Progenitor cell of endocrine pancreas (in vitro differentiated cells): Measurements from ENCODE around the gene MLST8. TPM values are rescaled to one million over a fixed set of nuclear protein-coding genes. Genes with fewer than 3 reads are reported as not detected.
"Not testable (repeated sequence)": the region's sequence is repeated elsewhere in the genome, so short reads cannot be mapped to it uniquely, and the experiment has no call there.

ENCODE experiments used
- DNase-seq: peaks from one replicate; pipeline ENCODE4 v3.0.0; 2021; ENCODE audit warnings: low spot score; ENCODE audit not compliant: unreplicated experiment
- H3K27ac Mint-ChIP-seq: 2 replicates; pipeline ENCODE4 v1.8.0; 2021; ENCODE audit warnings: mild to moderate bottlenecking, moderate library complexity, mixed read lengths
- H3K27me3 Mint-ChIP-seq: 2 replicates; pipeline ENCODE4 v1.8.0; 2021; ENCODE audit warnings: mixed read lengths
- H3K36me3 Mint-ChIP-seq: 2 replicates; pipeline ENCODE4 v1.8.0; 2022; ENCODE audit warnings: mixed read lengths; ENCODE audit not compliant: insufficient read depth
- H3K4me1 Mint-ChIP-seq: 2 replicates; pipeline ENCODE4 v1.8.0; 2021; ENCODE audit warnings: low read depth, mixed read lengths
- H3K4me3 Mint-ChIP-seq: 2 replicates; pipeline ENCODE4 v1.8.0; 2021; ENCODE audit warnings: low read depth, mild to moderate bottlenecking, moderate library complexity, mixed read lengths
- H3K9me3 Mint-ChIP-seq: 2 replicates; pipeline ENCODE4 v1.8.0; 2021; ENCODE audit warnings: low read depth, mixed read lengths
- CTCF ChIP-seq: fragments of 200-600 bp; sonication (generic); IDR thresholded peaks from one replicate; pipeline ENCODE4 v1.5.0; 2021; ENCODE audit warnings: antibody characterized with exemption, mild to moderate bottlenecking; ENCODE audit not compliant: unreplicated experiment
- total RNA-seq: library from RNA; stranded (reverse); gene quantifications from 2 replicates; pipeline ENCODE4 v1.2.1, GENCODE V29; 2021

The MLST8 gene
- total RNA-seq, 1 donor from 2014 or later: 51.5 TPM

- Mint-ChIP-seq H3K27ac (no peak overlapping the region), H3K4me3 (no peak overlapping the region), H3K4me1 (no peaks in the 10 kb centered on the region), H3K36me3 (peaks cover 14% of the 10 kb centered on the region), H3K27me3 (peaks cover 5% of the 10 kb centered on the region), H3K9me3 (no peaks in the 10 kb centered on the region)
- no peak for TF ChIP-seq CTCF
- DNase-seq: no peak
These were observed 33.8 kb downstream of the MLST8 start for GRCh38 chr16:2238838-2239675.

GRCh38 chr16:2240331-2240730 lies 35.1 kb downstream of the MLST8 start:
- DNase-seq, H3K4me1 Mint-ChIP-seq, H3K27me3 Mint-ChIP-seq, H3K9me3 Mint-ChIP-seq, H3K4me3 Mint-ChIP-seq, H3K27ac Mint-ChIP-seq: not testable (repeated sequence)
- H3K36me3 Mint-ChIP-seq: peaks cover 11% of the 10 kb centered on the region

- Mint-ChIP-seq H3K4me1 (no peaks in the 10 kb centered on the region), H3K4me3 (no peak overlapping the region), H3K9me3 (no peaks in the 10 kb centered on the region), H3K36me3 (peaks cover 9% of the 10 kb centered on the region), H3K27ac (no peak overlapping the region), H3K27me3 (peaks cover 2% of the 10 kb centered on the region)
- no peak for TF ChIP-seq CTCF
- DNase-seq: no peak
These were observed 37.3 kb downstream of the MLST8 start for GRCh38 chr16:2242598-2242997.

- no peak for DNase-seq
- no peaks in the 10 kb centered on the region for H3K27me3 Mint-ChIP-seq
- H3K4me3 Mint-ChIP-seq: no peak overlapping the region
- H3K27ac Mint-ChIP-seq: no peak overlapping the region
- H3K4me1 Mint-ChIP-seq: no peaks in the 10 kb centered on the region
- peaks cover 9% of the 10 kb centered on the region for H3K36me3 Mint-ChIP-seq
- no peak for TF ChIP-seq CTCF
- no peaks in the 10 kb centered on the region for H3K9me3 Mint-ChIP-seq
These were observed 37.8 kb downstream of the MLST8 start for GRCh38 chr16:2243031-2243528.

GRCh38 chr16:2243781-2244180 lies 38.5 kb downstream of the MLST8 start:
- Mint-ChIP-seq H3K36me3 (peaks cover 9% of the 10 kb centered on the region), H3K4me3 (no peak overlapping the region), H3K27ac (no peak overlapping the region), H3K4me1 (no peaks in the 10 kb centered on the region), H3K9me3 (no peaks in the 10 kb centered on the region), H3K27me3 (no peaks in the 10 kb centered on the region)
- no peak for DNase-seq
- no peak for TF ChIP-seq CTCF

- Mint-ChIP-seq H3K36me3 (peaks cover 9% of the 10 kb centered on the region), H3K9me3 (no peaks in the 10 kb centered on the region), H3K27ac (no peak overlapping the region), H3K27me3 (no peaks in the 10 kb centered on the region), H3K4me3 (no peak overlapping the region), H3K4me1 (no peaks in the 10 kb centered on the region)
- no peak for DNase-seq
- no peak for TF ChIP-seq CTCF
These were observed 39.0 kb downstream of the MLST8 start for GRCh38 chr16:2244301-2244700.
